ENCODE results near the gene CCT3.

CCT3 gene

DNA sequence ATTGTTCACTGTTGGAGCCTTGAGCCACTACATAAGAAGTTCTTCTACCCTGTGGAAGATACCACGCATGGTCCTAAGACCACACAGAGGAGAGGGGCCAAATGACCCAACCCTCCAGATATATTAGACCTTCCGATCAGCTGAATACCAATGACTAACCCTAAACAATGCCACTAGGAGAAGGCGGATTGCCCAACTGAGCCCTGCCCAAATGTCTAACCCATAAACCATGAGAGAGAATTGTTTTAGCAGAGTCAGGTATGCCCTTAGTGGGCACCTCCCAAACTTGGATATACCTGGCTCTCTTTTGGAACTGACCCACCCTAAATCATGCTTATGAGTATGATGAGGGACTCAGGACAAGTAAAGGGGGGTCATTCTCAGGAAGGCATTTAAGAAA is 67.8 kb downstream of the CCT3 start:
- Histone ChIP-seq H3K27me3 (ENCODE audit: low read depth) (no peaks in the 10 kb centered on the region), H3K9me3 (no peaks in the 10 kb centered on the region), H3K4me1 (no peaks in the 10 kb centered on the region), H3K4me3 (no peak overlapping the region), H3K36me3 (replicated peaks) (peaks cover 88% of the 10 kb centered on the region)
- DNase-seq (ENCODE audit: low spot score in 2 of 2): no peak
- in situ Hi-C loops (cut with MboI; ENCODE audit: low sequenced_read_pairs): no loop called here

- DNase-seq (ENCODE audit: low spot score in 2 of 2): no peak
- Histone ChIP-seq H3K36me3 (replicated peaks) (peaks cover 85% of the 10 kb centered on the region), H3K4me3 (no peak overlapping the region), H3K4me1 (no peaks in the 10 kb centered on the region), H3K9me3 (no peaks in the 10 kb centered on the region), H3K27me3 (ENCODE audit: low read depth) (no peaks in the 10 kb centered on the region)
- in situ Hi-C loops (cut with MboI; ENCODE audit: low sequenced_read_pairs): no loop called here
These were observed 69.8 kb downstream of the CCT3 start for GRCh38 chr1:156268336-156268735.

GRCh38 chr1:156266051-156266450 is 72.0 kb downstream of the CCT3 start:
- no peak for DNase-seq (ENCODE audit: low spot score in 2 of 2)
- Histone ChIP-seq H3K27me3 (ENCODE audit: low read depth) (no peaks in the 10 kb centered on the region), H3K36me3 (replicated peaks) (peaks cover 87% of the 10 kb centered on the region), H3K4me3 (no peak overlapping the region), H3K9me3 (no peaks in the 10 kb centered on the region), H3K4me1 (no peaks in the 10 kb centered on the region)
- in situ Hi-C loops (cut with MboI; ENCODE audit: low sequenced_read_pairs): no loop called here

- H3K36me3 ChIP-seq (replicated peaks): peaks cover 91% of the 10 kb centered on the region
- no peaks in the 10 kb centered on the region for H3K9me3 ChIP-seq
- no peak overlapping the region for H3K4me3 ChIP-seq
- in situ Hi-C loops (cut with MboI; ENCODE audit: low sequenced_read_pairs): no loop called here
- no peaks in the 10 kb centered on the region for H3K27me3 ChIP-seq (ENCODE audit: low read depth)
- no peaks in the 10 kb centered on the region for H3K4me1 ChIP-seq
- DNase-seq (ENCODE audit: low spot score in 2 of 2): no peak
These were observed 74.8 kb downstream of the CCT3 start for GRCh38 chr1:156263288-156263655.

DNA sequence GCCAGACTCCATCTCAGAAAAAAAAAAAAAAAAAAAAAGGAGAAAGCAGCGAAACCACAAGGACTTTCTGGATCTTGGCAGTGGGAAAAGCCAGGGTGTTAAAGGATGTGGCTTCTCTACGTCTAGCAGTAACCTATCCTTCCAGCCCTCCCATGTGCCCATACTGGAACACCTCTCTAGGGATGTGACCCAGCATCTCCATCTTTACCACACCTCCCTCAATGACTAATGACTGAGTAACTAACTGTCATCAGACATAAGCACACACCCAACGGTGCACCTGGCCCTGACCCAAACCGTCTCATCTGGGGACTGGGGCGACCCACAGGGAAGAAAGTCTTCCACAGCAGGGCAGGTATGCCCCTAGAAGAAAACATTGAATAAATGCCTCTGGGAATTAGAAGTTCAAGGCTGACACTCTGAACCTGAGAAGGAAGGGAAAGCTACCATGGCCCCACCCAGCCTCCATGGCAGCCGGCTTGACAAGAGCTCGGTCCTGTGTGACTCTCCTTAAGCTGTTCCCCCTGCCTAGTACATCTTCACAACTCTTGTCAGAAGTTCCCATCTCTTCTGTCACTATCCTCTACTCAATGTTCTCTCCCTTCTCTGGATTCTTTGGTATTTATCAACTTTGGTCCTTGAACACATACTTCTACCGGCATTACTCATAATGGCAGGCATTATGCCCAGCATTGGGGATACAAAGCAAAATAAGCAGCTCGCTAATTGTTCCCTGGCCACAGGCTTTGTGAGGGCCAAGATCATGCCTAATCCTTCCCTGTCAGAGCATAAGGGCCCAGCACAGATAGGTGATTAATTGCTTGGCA is 75.4 kb downstream of the CCT3 start:
- no peaks in the 10 kb centered on the region for H3K27me3 ChIP-seq (ENCODE audit: low read depth)
- H3K9me3 ChIP-seq: no peaks in the 10 kb centered on the region
- DNase-seq (ENCODE audit: low spot score in 2 of 2): no peak
- in situ Hi-C loops (cut with MboI; ENCODE audit: low sequenced_read_pairs): no loop called here
- H3K4me1 ChIP-seq: no peaks in the 10 kb centered on the region
- H3K4me3 ChIP-seq: no peak overlapping the region
- peaks cover 91% of the 10 kb centered on the region for H3K36me3 ChIP-seq (replicated peaks)

GRCh38 chr1:156260896-156261295 is 77.2 kb downstream of the CCT3 start:
- in situ Hi-C loops (cut with MboI; ENCODE audit: low sequenced_read_pairs): no loop called here
- H3K36me3 ChIP-seq (replicated peaks): peaks cover 86% of the 10 kb centered on the region

GRCh38 chr1:156259805-156260204 is 78.3 kb downstream of the CCT3 start:
- no peaks in the 10 kb centered on the region for H3K27me3 ChIP-seq (ENCODE audit: low read depth)
- H3K36me3 ChIP-seq (replicated peaks): peaks cover 86% of the 10 kb centered on the region
- H3K9me3 ChIP-seq: no peaks in the 10 kb centered on the region
- in situ Hi-C loops (cut with MboI; ENCODE audit: low sequenced_read_pairs): no loop called here
- no peaks in the 10 kb centered on the region for H3K4me1 ChIP-seq
- H3K4me3 ChIP-seq: no peak overlapping the region
- DNase-seq (ENCODE audit: low spot score in 2 of 2): no peak

More at GRCh38 chr1:156260896-156261295, 77.2 kb downstream of the CCT3 start:
- Histone ChIP-seq H3K9me3 (no peaks in the 10 kb centered on the region), H3K27me3 (ENCODE audit: low read depth) (no peaks in the 10 kb centered on the region), H3K4me3 (no peak overlapping the region), H3K4me1 (no peaks in the 10 kb centered on the region)
- no peak for DNase-seq (ENCODE audit: low spot score in 2 of 2)

Measured in HAP-1 (cell line).